GM18951 (cell line): Measurements from ENCODE around the gene RAB12.
"Not testable (repeated sequence)": the region's sequence is repeated elsewhere in the genome, so short reads cannot be mapped to it uniquely, and the experiment has no call there.

ENCODE experiments used
- POLR2A ChIP-seq: IDR thresholded peaks from 4 replicates; pipeline ENCODE4 v1.6.1; 2011; ENCODE audit warnings: mild to moderate bottlenecking; ENCODE audit not compliant: insufficient read length, insufficient read depth; ENCODE audit errors: extremely low read depth
- in situ Hi-C: fragments of 300-500 bp; cut with MboI; formaldehyde crosslinking; loops from one replicate; pipeline ENCODE4 v1.12.0; 2022; ENCODE audit warnings: low sequenced_read_pairs, mixed read lengths, inconsistent platforms; ENCODE audit not compliant: unreplicated experiment

RAB12 gene

DNA sequence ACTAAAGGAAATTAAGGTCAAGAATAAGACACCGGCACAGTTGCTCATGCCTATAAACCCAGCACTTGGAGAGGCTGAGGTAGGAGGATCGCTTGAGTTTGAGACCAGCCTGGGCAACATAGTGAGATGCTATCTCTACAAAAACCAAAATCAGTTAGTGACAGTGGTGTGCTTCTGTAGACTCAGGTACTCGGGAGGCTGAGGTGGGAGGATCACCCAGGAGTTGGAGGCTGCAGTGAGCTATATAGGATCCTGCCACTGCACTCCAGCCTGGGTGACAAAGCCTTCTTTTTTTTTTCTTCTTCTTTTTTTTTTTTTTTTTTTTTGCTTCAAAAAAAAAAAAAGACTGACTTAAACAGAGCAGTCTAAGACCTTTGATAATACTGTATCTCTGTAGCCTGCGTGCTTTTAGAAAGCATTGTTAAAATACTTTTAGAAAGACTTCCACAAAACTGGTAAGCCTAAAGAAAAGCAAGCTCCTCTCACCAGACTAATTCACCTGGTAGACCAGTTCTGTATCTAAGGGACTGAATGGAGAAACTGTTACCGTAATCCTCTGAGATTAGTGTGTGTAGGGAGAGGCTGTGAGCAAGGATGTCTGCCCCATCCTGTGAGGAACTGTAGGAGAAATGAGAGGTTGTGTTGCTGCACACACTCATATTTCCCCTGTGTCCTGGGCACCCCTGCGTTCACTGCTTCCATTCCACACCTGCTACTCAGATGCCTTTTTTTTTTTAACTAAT, 10.8 kb downstream of the RAB12 start:
- in situ Hi-C loops = no loop called here
- TF ChIP-seq POLR2A = no peak

DNA sequence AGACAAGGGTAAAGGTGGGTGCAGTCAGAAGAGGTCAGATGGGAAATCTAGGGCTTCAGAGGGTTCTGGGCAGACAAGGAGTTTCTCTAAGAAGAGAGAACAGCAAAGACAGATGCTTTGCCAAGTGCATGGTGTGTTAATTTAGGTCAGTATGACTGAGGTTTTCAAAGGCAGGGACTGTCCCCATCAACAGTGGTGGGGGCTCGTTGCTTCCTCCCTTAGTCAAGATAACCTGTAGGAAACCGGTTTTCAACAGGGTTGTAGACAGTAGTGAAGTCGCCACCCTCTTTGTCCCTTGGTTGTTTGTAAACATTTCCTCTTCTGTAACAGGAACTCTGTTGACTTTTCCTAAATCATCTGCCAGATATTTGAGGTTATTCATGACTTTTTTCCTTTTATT, 11.6 kb downstream of the RAB12 start:
- in situ Hi-C loops = no loop called here
- TF ChIP-seq POLR2A = no peak

DNA sequence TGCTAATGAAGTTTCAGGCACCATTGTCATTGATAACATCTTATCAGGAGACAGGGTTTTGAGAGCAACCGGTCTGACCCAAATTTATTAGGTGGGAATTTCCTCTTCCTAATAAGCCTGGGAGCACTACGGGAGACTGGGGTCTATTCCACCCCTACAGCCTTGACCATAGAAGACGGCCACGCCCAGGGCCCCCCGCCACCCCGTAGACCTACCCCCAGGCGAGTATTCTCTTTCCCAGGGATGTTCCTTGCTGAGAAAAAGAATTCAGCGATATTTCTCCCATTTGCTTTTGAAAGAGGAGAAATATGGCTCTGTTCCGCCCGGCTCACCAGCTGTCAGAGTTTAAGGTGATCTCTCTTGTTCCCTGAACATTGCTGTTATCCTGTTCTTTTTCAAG, 13.4 kb downstream of the RAB12 start:
- in situ Hi-C loops = not testable (repeated sequence)

DNA sequence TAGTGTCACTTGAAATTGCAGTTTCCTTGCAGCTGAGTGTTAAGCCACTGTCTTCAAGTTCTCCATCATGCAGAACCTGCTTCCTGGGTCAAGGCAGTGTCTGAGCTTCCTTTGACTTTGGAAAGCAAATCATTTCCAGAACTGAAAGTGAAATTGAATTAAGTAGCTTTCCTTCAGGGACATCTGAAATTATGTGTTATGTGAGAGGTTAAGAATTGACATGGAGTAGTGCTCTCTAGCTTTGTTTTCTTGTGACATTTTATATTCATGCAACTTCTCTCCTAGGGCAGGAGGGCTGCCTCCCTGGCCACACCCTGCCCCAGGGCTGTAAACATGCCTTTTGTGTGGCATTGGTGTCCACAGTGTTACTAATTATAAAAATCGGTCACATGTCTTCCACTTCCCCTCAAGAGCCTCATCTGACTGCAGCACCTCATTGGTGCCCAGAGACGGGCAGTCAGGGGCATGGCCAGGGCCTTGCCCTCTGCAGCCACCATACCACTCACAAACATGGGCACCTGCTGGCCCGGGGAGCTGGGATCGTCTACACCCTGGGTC, 14.4 kb downstream of the RAB12 start:
- TF ChIP-seq POLR2A = no peak
- in situ Hi-C loops = no loop called here

DNA sequence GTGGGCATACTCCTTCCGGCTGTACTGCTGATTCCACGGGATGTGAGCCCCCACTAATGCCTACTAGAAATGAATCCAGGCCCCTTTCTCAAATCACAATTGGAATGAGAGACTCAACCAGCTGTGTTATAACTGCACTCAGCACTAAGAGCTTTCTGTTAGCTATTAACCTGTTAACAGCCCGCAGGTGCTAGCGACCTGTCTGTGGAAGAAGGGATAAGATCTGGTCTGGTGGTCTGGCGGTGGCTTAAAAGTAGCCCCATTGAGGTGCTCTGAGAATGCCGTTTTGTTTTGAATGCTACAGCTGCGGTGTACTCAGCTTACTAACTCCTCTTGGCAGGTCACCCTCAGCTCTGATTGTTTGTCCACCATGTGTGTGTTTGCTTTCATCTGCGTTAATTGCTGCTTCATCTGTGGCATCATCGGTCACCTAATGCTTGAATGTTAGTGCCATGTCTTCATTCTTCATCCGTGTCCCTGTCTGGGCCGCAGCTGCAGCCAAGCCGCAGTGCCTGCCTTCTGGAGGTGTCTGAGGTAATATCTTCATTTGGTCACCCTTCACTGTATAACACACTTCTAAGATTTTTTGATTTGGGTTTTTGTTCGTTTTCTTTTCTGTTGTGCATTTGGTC, 16.3 kb downstream of the RAB12 start:
- no peak for TF ChIP-seq POLR2A

DNA sequence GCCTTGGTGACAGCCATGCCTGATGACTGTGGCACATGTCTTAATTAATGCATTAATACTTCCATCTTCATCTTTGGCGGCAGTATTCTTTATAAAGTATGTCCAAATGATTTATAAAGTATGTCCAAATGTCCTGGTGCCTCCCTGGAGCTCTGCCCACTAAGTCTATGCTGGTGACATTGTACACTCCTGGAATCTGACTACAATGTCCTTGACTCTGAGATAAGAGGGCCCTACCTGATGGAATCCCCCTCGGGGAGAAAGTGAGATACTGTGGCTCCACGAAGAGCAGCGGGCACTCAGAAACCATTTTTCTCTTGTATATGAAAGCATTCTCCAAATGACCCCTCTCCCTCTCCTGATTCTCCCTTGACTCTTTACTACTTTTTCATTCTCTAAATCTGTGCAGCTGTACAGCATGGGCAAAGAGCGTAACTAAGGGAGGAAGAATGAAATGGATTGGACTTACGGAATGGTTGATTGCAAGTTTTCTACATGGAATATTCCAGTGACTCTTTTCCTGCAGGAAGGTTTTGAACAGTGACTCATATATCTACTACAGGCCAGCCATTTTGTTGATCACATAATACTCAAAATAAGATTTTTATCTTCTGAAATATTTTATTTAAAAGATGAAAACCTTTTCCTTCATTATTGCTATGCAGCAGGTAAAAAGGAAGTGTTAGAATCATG, 17.3 kb downstream of the RAB12 start:
- in situ Hi-C loops = no loop called here

More for the DNA sequence above, 16.3 kb downstream of the RAB12 start:
- in situ Hi-C loops = no loop called here

DNA sequence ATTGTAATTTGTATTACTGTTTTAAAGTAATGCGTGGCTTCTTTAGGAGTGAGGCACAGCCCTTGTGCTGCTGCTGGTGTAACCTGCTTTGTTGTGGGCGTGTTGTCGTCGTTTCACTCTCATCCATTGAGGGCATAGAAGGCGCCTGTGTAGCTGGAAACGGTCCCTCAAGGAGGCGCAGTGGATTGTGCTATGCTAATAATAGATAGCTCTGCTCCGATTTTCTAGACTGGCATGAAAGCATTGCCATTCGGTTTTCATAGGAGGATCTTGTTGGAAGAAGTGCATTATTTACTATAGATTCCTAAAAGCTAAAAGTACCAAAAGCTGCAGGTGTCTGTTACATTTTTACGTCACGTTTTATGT, 17.9 kb downstream of the RAB12 start:
- in situ Hi-C loops = no loop called here
- TF ChIP-seq POLR2A = no peak

More for the DNA sequence above, 17.3 kb downstream of the RAB12 start:
- no peak for TF ChIP-seq POLR2A

DNA sequence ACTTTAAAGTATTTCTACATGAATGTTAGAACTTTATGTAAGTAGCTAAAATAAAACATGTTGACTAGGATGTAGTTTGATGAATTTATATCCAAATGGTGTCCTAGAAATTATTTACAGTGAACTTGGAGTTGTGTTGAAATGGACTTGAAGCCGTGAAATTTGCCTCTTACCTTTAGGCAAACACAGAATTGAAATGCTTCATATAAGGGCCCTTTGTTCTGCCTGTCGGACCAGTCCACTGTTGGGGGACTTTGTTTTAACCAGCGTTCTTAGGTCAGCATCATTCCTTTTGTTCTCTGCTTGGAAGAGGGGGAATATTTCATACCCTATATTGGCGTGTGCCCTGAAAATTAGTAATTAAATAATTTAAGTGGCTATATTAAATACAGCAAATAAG, 18.3 kb downstream of the RAB12 start:
- in situ Hi-C loops = no loop called here
- TF ChIP-seq POLR2A = no peak

DNA sequence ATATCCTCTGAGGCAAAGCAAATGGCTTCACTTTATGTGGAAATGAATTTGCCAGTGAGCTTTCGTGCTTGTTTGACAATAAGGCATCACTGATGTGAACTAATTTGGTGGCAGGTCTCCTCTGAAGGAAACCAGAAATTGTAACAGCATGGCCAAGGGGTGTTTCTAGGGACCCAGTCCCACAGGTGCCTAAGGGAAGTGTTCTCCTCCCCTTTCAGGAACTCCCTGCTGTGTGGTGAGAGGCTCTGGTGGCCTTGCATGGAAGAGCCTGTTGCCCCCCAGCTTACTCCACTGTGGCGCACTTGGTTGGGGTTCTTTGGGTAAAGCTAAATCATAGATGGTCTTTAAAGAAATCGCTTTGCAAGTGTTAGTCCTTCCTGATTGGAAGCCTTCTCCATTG, 20.4 kb downstream of the RAB12 start:
- TF ChIP-seq POLR2A = no peak
- in situ Hi-C loops = no loop called here

DNA sequence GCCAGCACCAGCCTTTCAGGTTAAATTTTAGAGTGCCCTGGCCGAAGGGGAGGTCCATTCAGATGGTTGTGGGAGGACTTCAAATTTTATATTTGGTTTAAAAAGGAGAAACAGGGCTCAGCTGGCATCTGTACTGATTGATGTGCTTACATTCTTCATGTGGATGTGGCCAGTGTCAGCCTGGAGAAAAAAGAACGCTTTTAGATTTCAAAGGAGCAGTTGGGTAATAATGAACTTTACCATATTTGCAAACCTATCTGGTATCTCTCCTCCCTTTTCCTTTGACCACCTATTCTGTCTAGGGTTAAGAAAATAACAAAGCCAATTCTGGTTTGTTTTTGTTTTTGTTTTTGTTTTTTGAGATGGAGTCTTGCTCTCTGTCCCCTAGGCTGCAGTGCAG, 21.3 kb downstream of the RAB12 start:
- in situ Hi-C loops = no loop called here
- TF ChIP-seq POLR2A = no peak

DNA sequence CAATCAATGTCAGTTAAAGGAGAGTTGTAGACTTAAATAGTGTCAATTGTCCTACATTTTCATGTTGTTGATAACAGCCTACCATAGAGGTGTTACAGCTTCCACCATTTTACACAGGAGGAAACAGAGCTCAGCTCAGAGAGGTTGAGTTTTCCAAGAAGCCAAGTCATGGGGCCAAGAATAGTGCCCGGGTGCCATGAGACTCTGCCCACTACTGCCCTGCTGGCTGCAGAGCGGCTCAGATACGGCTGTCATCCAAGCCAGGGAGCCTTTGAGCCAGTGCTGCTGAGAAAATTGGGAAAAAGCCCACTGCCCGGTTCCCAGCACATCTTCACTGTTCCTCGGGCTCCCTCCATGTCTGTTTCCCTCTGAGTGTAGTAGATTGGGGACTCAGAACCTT, 22.0 kb downstream of the RAB12 start:
- in situ Hi-C loops = no loop called here

DNA sequence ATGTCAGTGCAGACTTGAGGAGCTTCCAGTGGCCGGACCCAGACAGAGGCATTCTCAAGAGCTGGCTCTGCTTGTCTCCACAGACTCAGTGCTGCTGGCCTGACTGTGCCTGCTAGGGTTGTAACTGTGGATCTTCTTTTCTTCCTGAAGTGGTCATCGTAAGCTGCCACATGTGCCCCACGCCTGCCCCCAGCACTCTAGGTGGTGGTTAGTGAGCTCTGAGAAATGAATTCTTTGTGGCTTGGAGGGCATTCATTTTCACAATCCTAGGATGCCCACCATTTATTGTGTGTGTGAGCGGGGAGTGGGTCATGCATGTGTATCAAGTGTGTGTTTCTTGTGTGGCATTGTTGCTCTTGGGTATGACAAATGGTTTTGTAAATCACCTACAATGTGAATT, 23.1 kb downstream of the RAB12 start:
- in situ Hi-C loops = no loop called here
- no peak for TF ChIP-seq POLR2A

More for the DNA sequence above, 22.0 kb downstream of the RAB12 start:
- TF ChIP-seq POLR2A = no peak

DNA sequence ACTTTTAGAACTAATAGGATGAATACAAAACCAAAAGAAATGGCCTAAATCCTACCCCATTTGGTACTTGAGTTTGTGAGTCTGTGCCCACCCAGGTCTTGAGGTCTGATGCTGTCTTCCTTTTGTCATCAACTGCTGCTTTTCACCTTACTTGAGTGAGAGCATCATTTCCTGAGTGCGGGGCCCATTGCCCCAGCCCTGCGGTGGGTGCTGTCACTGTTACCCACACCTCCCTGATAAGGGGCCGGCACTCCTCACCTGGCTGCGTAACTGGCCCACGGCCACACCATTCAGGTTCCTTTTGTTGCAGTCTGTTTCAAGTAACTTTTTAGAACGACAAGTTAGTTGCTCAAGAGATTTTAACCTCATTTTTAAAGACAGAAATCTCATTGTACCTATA, 25.3 kb downstream of the RAB12 start:
- in situ Hi-C loops = no loop called here
- TF ChIP-seq POLR2A = no peak

DNA sequence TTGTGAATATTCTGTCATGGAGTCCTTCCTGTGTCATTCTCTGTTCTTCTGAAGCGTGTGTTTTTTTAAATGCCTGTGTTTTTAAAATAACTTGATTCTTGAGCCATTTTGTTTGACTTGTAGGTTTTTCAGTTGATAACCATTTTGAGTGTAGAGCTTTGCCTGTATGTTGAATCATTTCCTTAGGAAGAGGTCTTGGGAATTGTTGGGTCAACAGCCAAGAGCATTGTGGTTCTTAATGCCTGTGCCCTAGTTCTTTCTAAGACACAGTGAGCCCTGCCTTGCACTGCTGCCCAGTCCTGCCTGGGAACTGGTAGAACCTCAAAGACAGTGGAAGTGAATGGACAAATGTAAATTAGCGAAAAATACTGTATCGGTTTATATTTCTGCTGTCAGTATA, 25.9 kb downstream of the RAB12 start:
- TF ChIP-seq POLR2A = no peak
- in situ Hi-C loops = no loop called here
